Glomerular visceral epithelial cell (primary cell): Measurements from ENCODE around the gene TOP2B.

Experiments used
- DNase-seq: peaks from one replicate; pipeline ENCODE4 v3.0.0-alpha.2; 2016; ENCODE audit errors: extremely low spot score

The TOP2B gene

GRCh38 chr3:25677121-25677520, 12.4 kb upstream of the TOP2B start:
- DNase-seq: no peak

GRCh38 chr3:25674670-25675069, 10.0 kb upstream of the TOP2B start:
- DNase-seq: no peak

GRCh38 chr3:25673738-25674298, 9.1 kb upstream of the TOP2B start:
- no peak for DNase-seq

GRCh38 chr3:25665315-25666280, 891 bp upstream of the TOP2B start:
- no peak for DNase-seq

- peak; percentile 44 for DNase-seq
Measured at GRCh38 chr3:25663869-25664811, 567 bp downstream of the TOP2B start.

- DNase-seq: peak; percentile 6
Measured at GRCh38 chr3:25663347-25663868, 1.3 kb downstream of the TOP2B start.

- no peak for DNase-seq
Measured at GRCh38 chr3:25662736-25663320, 1.9 kb downstream of the TOP2B start.

- DNase-seq: no peak
Measured at GRCh38 chr3:25661694-25662437, 2.8 kb downstream of the TOP2B start.

GRCh38 chr3:25658836-25659235, 5.9 kb downstream of the TOP2B start:
- DNase-seq: no peak

- DNase-seq: no peak
Measured at GRCh38 chr3:25657293-25657692, 7.4 kb downstream of the TOP2B start.

GRCh38 chr3:25655659-25656058, 9.0 kb downstream of the TOP2B start:
- DNase-seq: no peak

- DNase-seq: no peak
Measured at GRCh38 chr3:25654576-25654975, 10.1 kb downstream of the TOP2B start.

- DNase-seq: no peak
Measured at GRCh38 chr3:25653322-25653721, 11.4 kb downstream of the TOP2B start.

- DNase-seq: no peak
Measured at GRCh38 chr3:25652921-25653320, 11.8 kb downstream of the TOP2B start.

GRCh38 chr3:25648925-25649830, 15.5 kb downstream of the TOP2B start:
- no peak for DNase-seq

- peak; percentile 80 for DNase-seq
Measured at GRCh38 chr3:25648107-25648535, 16.6 kb downstream of the TOP2B start.

- no peak for DNase-seq
Measured at GRCh38 chr3:25635038-25635437, 29.7 kb downstream of the TOP2B start.

GRCh38 chr3:25633919-25634318, 30.8 kb downstream of the TOP2B start:
- DNase-seq: no peak

- no peak for DNase-seq
Measured at GRCh38 chr3:25631989-25632388, 32.7 kb downstream of the TOP2B start.

- DNase-seq: no peak
Measured at GRCh38 chr3:25621087-25621486, 43.6 kb downstream of the TOP2B start.
